Naive thymus-derived CD4-positive, alpha-beta T cell (primary cell): ENCODE data around the gene MYCL. TPM values are rescaled to one million over a fixed set of nuclear protein-coding genes. Genes with fewer than 3 reads are reported as not detected.
A peak's percentile ranks its signal among the peaks of the same experiment; 100 is the strongest.

Experiments used
- ATAC-seq: fragments of 150-1000 bp; cut with Tn5 transposase; 2 replicates; pipeline ENCODE4 v1.10.0; 2021; ENCODE audit warnings: mild to moderate bottlenecking, moderate library complexity
- CTCF ChIA-PET: fragments of 350-600 bp; sonication (Branson Sonifier 250); formaldehyde crosslinking; loops from one replicate; lab custom pipeline; 2021; ENCODE audit warnings: antibody characterized with exemption; lab: Charles Lee
- POLR2A ChIA-PET: fragments of 350-600 bp; sonication (Branson Sonifier 250); formaldehyde crosslinking; loops from one replicate; lab custom pipeline; 2021; ENCODE audit warnings: antibody characterized with exemption, inconsistent platforms; lab: Charles Lee
- DNase-seq, 9 donors: peaks; one replicate each; pipeline versions ENCODE4 v3.0.0 to v3.0.0-alpha.2; 2020 to 2022; ENCODE audit warnings: mixed read lengths in 1 of 9
- H3K27ac ChIP-seq: one replicate; pipeline ENCODE4 v1.7.0; 2013; ENCODE audit warnings: mild to moderate bottlenecking, low read depth, low read length, moderate library complexity
- H3K27me3 ChIP-seq, 2 donors: one replicate each; pipeline ENCODE4 v1.7.0; 2013; ENCODE audit warnings: low read length in 2 of 2, mild to moderate bottlenecking in 2 of 2, moderate library complexity in 2 of 2; ENCODE audit not compliant: control insufficient read depth in 2 of 2, insufficient read depth in 2 of 2
- H3K36me3 ChIP-seq, 3 experiments: 1 replicate in 2 of 3; 2 replicates in 1 of 3; pipeline ENCODE4 v1.7.0; 2013; ENCODE audit warnings: low read length in 3 of 3, mild to moderate bottlenecking in 3 of 3, moderate library complexity in 1 of 3; ENCODE audit not compliant: insufficient read depth in 3 of 3, control insufficient read depth in 2 of 3
- H3K4me1 ChIP-seq, 2 donors: one replicate each; pipeline ENCODE4 v1.7.0; 2013; ENCODE audit warnings: low read length in 2 of 2, mild to moderate bottlenecking in 2 of 2, moderate library complexity in 1 of 2; ENCODE audit not compliant: control insufficient read depth in 2 of 2, insufficient read depth in 2 of 2
- H3K4me3 ChIP-seq: 2 replicates; pipeline ENCODE4 v1.7.0; 2013; ENCODE audit warnings: mild to moderate bottlenecking, low read length
- H3K9me3 ChIP-seq, 3 experiments: 1 replicate in 2 of 3; 2 replicates in 1 of 3; pipeline ENCODE4 v1.7.0; 2013; ENCODE audit warnings: low read length in 3 of 3; ENCODE audit not compliant: control insufficient read depth in 2 of 3
- H3K27ac Mint-ChIP-seq, 9 donors: one replicate each; pipeline ENCODE4 v1.8.0; 2020 to 2022; ENCODE audit warnings: mixed read lengths in 9 of 9, mild to moderate bottlenecking in 8 of 9, moderate library complexity in 5 of 9, inconsistent platforms in 2 of 9
- H3K27me3 Mint-ChIP-seq, 5 donors: one replicate each; pipeline ENCODE4 v1.8.0; 2021 to 2022; ENCODE audit warnings: mixed read lengths in 5 of 5, mild to moderate bottlenecking in 1 of 5
- H3K36me3 Mint-ChIP-seq, 5 donors: one replicate each; pipeline ENCODE4 v1.8.0; 2020 to 2022; ENCODE audit warnings: mixed read lengths in 5 of 5, mild to moderate bottlenecking in 3 of 5, inconsistent platforms in 1 of 5
- H3K4me1 Mint-ChIP-seq, 7 donors: one replicate each; pipeline ENCODE4 v1.8.0; 2020 to 2022; ENCODE audit warnings: mixed read lengths in 7 of 7, mild to moderate bottlenecking in 3 of 7, inconsistent platforms in 1 of 7
- H3K4me3 Mint-ChIP-seq, 10 donors: one replicate each; pipeline ENCODE4 v1.8.0; 2020 to 2022; ENCODE audit warnings: mild to moderate bottlenecking in 10 of 10, mixed read lengths in 10 of 10, moderate library complexity in 6 of 10, inconsistent platforms in 2 of 10
- H3K9me3 Mint-ChIP-seq, 11 donors: one replicate each; pipeline ENCODE4 v1.8.0; 2020 to 2022; ENCODE audit warnings: mixed read lengths in 11 of 11, mild to moderate bottlenecking in 4 of 11, inconsistent platforms in 1 of 11, moderate library complexity in 1 of 11
- intact Hi-C, 2 donors: fragments of 100-400 bp; cut with micrococcal nuclease; formaldehyde crosslinking; loops; one replicate each; pipeline ENCODE4 v1.15.1; 2023
- polyA plus RNA-seq, 2 donors: library from polyadenylated mRNA; unstranded; fragments of 300-500 nt; fragmentation: Illumina TruSeq; gene quantifications; one replicate each; pipeline ENCODE4 v1.2.3, GENCODE V29; 2021
- total RNA-seq, 6 experiments: library from RNA in 5 of 6; stranded (reverse) in 5 of 6; gene quantifications; 1 replicate in 5 of 6; 2 replicates in 1 of 6; pipeline ENCODE4 v1.2.3 and lab custom pipeline; 2021 to 2026

MYCL gene
- total RNA-seq (1 to 10 TPM in 2 of 5 experiments, under 1 TPM in 2, not detected in 1; 0.30 to 8.1 (median 0.83) TPM), polyA plus RNA-seq (under 1 TPM in 1 of 2 donors, not detected in 1; 0.05 TPM), total RNA-seq (lab: John Stamatoyannopoulos, UW) (not detected)

GRCh38 chr1:39901714-39902459 is at the start of gene MYCL:
Gene MYCL, minus strand, starts transcription at chr1:39901917. Its CDS starts 483 bp downstream, at chr1:39901434.
- CTCF ChIA-PET: interaction anchor here (0.6 to 6.5 kb wide), 17 partner anchors 8 to 824 kb away, joined by 3 to 67 read pairs (median 4); no protein-coding TSS in a partner anchor

GRCh38 chr1:39949891-39950290 is 48.2 kb upstream of the MYCL start:
- H3K36me3 ChIP-seq: no peaks in the 10 kb centered on the region
- no peak overlapping the region for H3K27ac ChIP-seq
- no peak for DNase-seq
- H3K27me3 ChIP-seq: no peaks in the 10 kb centered on the region
- Mint-ChIP-seq H3K4me3 (no peak overlapping the region), H3K27me3 (peaks cover 0 to 7% (median 0%) of the 10 kb centered on the region in 5 donors), H3K9me3 (peaks cover 0 to 5% (median 0%) of the 10 kb centered on the region in 11 donors), H3K36me3 (no peaks in the 10 kb centered on the region), H3K27ac (no peak overlapping the region), H3K4me1 (peaks cover 1 to 7% (median 5%) of the 10 kb centered on the region in 7 donors)
- intact Hi-C loops: no loop called here
- H3K9me3 ChIP-seq: no peaks in the 10 kb centered on the region
- CTCF ChIA-PET: no interaction called here
- no peak for ATAC-seq
- no peak overlapping the region for H3K4me3 ChIP-seq
- peaks cover 0 to 5% of the 10 kb centered on the region in 2 donors for H3K4me1 ChIP-seq
- POLR2A ChIA-PET: no interaction called here

More at GRCh38 chr1:39901714-39902459, at the start of gene MYCL:
- DNase-seq: peak; percentile 34 to 72 (median 59)
- Mint-ChIP-seq H3K36me3 (no peaks in the 10 kb centered on the region), H3K27me3 (peaks cover 49 to 71% (median 52%) of the 10 kb centered on the region in 5 donors), H3K27ac (no peak within 1 kb of the TSS), H3K9me3 (peaks cover 0 to 2% (median 0%) of the 10 kb centered on the region in 11 donors), H3K4me3 (peak within 1 kb of the TSS; percentile 68 to 82 (median 78)), H3K4me1 (peaks cover 0 to 10% (median 7%) of the 10 kb centered on the region in 7 donors)
- peaks cover 0 to 8% of the 10 kb centered on the region in 2 donors for H3K4me1 ChIP-seq
- H3K27ac ChIP-seq: no peak within 1 kb of the TSS
- peak; percentile 87 for ATAC-seq
- H3K36me3 ChIP-seq: no peaks in the 10 kb centered on the region
- intact Hi-C loops: loop anchor here (1.0 to 5.0 kb wide), 8 partner anchors 19 to 296 kb away; partner anchors contain the start of genes TRIT1 (in 2 of the 2) and HPCAL4 (in 1 of the 2)
- no peaks in the 10 kb centered on the region for H3K9me3 ChIP-seq
- POLR2A ChIA-PET: interaction anchor here (0.7 to 2.4 kb wide), 2 partner anchors 21 to 85 kb away, joined by 3 to 11 read pairs; no protein-coding TSS in a partner anchor
- H3K27me3 ChIP-seq: peaks cover 0 to 5% of the 10 kb centered on the region in 2 donors
- H3K4me3 ChIP-seq: peak within 1 kb of the TSS; percentile 66

- Histone ChIP-seq H3K27ac (no peak overlapping the region), H3K36me3 (no peaks in the 10 kb centered on the region), H3K4me1 (no peaks in the 10 kb centered on the region), H3K9me3 (no peaks in the 10 kb centered on the region), H3K27me3 (no peaks in the 10 kb centered on the region), H3K4me3 (no peak overlapping the region)
- CTCF ChIA-PET: no interaction called here
- Mint-ChIP-seq H3K36me3 (no peaks in the 10 kb centered on the region), H3K27ac (no peak overlapping the region), H3K9me3 (peaks cover 0 to 5% (median 0%) of the 10 kb centered on the region in 11 donors), H3K27me3 (peaks cover 0 to 7% (median 0%) of the 10 kb centered on the region in 5 donors), H3K4me3 (no peak overlapping the region), H3K4me1 (peaks cover 0 to 3% (median 0%) of the 10 kb centered on the region in 7 donors)
- DNase-seq (no peak), ATAC-seq (no peak)
- POLR2A ChIA-PET: no interaction called here
- intact Hi-C loops: no loop called here
These were observed 45.5 kb upstream of the MYCL start for GRCh38 chr1:39947260-39947659.

GRCh38 chr1:39946216-39946615 is 44.5 kb upstream of the MYCL start:
- Histone ChIP-seq H3K27ac (no peak overlapping the region), H3K4me3 (no peak overlapping the region), H3K27me3 (no peaks in the 10 kb centered on the region), H3K36me3 (no peaks in the 10 kb centered on the region), H3K4me1 (no peaks in the 10 kb centered on the region), H3K9me3 (no peaks in the 10 kb centered on the region)
- Mint-ChIP-seq H3K27me3 (peaks cover 0 to 7% (median 0%) of the 10 kb centered on the region in 5 donors), H3K9me3 (peaks cover 0 to 5% (median 0%) of the 10 kb centered on the region in 11 donors), H3K4me1 (peaks cover 0 to 3% (median 0%) of the 10 kb centered on the region in 7 donors), H3K27ac (no peak overlapping the region), H3K4me3 (no peak overlapping the region), H3K36me3 (no peaks in the 10 kb centered on the region)
- DNase-seq (no peak), ATAC-seq (no peak)
- intact Hi-C loops: no loop called here
- ChIA-PET CTCF (interaction anchor here (0.7 kb wide), 1 partner anchor 701 kb away, joined by 3 read pairs; no protein-coding TSS in a partner anchor), POLR2A (no interaction called here)

- no peak overlapping the region for H3K4me3 ChIP-seq
- Mint-ChIP-seq H3K4me3 (no peak overlapping the region), H3K4me1 (peaks cover 0 to 4% (median 0%) of the 10 kb centered on the region in 7 donors), H3K27me3 (peaks cover 0 to 5% (median 0%) of the 10 kb centered on the region in 5 donors), H3K27ac (no peak overlapping the region), H3K9me3 (no peaks in the 10 kb centered on the region), H3K36me3 (no peaks in the 10 kb centered on the region)
- ChIA-PET POLR2A (no interaction called here), CTCF (no interaction called here)
- ATAC-seq (no peak), DNase-seq (no peak)
- no peaks in the 10 kb centered on the region for H3K27me3 ChIP-seq
- intact Hi-C loops: no loop called here
- H3K36me3 ChIP-seq: no peaks in the 10 kb centered on the region
- H3K27ac ChIP-seq: no peak overlapping the region
- H3K9me3 ChIP-seq: no peaks in the 10 kb centered on the region
- no peaks in the 10 kb centered on the region for H3K4me1 ChIP-seq
These were observed 42.8 kb upstream of the MYCL start for GRCh38 chr1:39944410-39945112.

GRCh38 chr1:39943471-39944290 is 42.0 kb upstream of the MYCL start:
- POLR2A ChIA-PET: no interaction called here
- CTCF ChIA-PET: no interaction called here

More at GRCh38 chr1:39943471-39944290, 42.0 kb upstream of the MYCL start:
- no peaks in the 10 kb centered on the region for H3K36me3 Mint-ChIP-seq
- no peaks in the 10 kb centered on the region for H3K36me3 ChIP-seq
- H3K27ac ChIP-seq: no peak overlapping the region
- no peaks in the 10 kb centered on the region for H3K9me3 Mint-ChIP-seq
- no peaks in the 10 kb centered on the region for H3K9me3 ChIP-seq
- H3K4me3 ChIP-seq: no peak overlapping the region
- peaks cover 0 to 4% (median 0%) of the 10 kb centered on the region in 7 donors for H3K4me1 Mint-ChIP-seq
- no peak overlapping the region for H3K27ac Mint-ChIP-seq
- H3K4me1 ChIP-seq: no peaks in the 10 kb centered on the region
- no peaks in the 10 kb centered on the region for H3K27me3 ChIP-seq
- ATAC-seq (no peak), DNase-seq (no peak)
- peaks cover 0 to 5% (median 0%) of the 10 kb centered on the region in 5 donors for H3K27me3 Mint-ChIP-seq
- no peak overlapping the region for H3K4me3 Mint-ChIP-seq
- intact Hi-C loops: no loop called here
